Measurements from ENCODE around the gene SPRED2.

GRCh38 chr2:65317841-65318240 is 114.6 kb downstream of the SPRED2 start:
- TF ChIP-seq CTCF (IDR thresholded peaks at IDR 0.05; ENCODE audit: borderline replicate concordance, extremely low read depth, low read length, poor library complexity, severe bottlenecking) (no peak), EZH2 (IDR thresholded peaks at IDR 0.05; ENCODE audit: borderline replicate concordance, low read depth, low read length, severe bottlenecking) (no peak)

Measured in DND-41 (cell line).